ENCODE measurements around the gene SUCLG2. TPM values are rescaled to one million over a fixed set of nuclear protein-coding genes. Genes with fewer than 3 reads are reported as not detected.
A peak's percentile ranks its signal among the peaks of the same experiment; 100 is the strongest.

The SUCLG2 gene
- total and polyA plus RNA-seq, 2 donors (not counting 1 experiment from before 2014, with no cell fraction given), result 56.8 to 87.4 TPM

DNA sequence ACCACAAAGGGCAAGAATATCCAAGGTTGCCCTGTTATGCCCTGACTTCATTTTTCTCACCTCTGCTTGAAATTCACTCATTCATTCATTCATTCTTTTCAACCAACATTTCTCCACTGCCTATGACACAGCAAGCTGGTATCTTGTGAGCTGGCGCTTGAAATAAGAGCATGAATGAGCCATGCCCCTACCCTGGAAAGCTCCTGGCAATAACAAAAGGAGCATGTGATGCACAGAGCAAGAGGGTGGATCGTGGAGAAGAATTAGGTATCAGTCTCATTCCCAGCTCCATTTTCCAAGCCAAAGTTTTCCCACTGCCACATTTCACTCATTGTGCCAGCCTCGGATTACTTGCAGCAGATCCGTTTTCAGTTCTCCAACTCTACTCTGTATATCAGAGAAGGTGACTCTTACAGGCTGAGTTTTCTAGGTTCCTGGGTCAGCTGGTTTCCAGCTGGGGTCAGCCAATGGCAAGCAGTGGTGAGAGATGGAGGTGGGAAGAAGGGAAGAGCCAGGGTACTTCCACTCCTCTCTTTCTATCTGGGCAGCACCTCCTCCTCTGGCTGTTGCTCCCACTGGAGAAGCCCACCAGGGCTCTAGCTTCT, 144.8 kb downstream of the SUCLG2 start:
- DNase-seq (ENCODE audit: low read depth in 2 of 2), result peak in 1 of 2 donors; percentile 24
- Histone ChIP-seq H3K27ac (ENCODE audit: insufficient read depth, low read length) (no peak overlapping the region), H3K4me2 (ENCODE audit: extremely low read depth, insufficient read depth, low read length) (no peak overlapping the region), H2AFZ (ENCODE audit: low read length) (no peak overlapping the region), H3K4me3 (replicated peaks in 1 of 4; ENCODE audit: control extremely low read depth in 1 of 4, insufficient read depth in 1 of 4, low read depth in 3 of 4, low read length in 4 of 4) (no peak overlapping the region), H3K27me3 (ENCODE audit: control insufficient read depth, insufficient read depth, low read length) (no peaks in the 10 kb centered on the region), H3K4me1 (ENCODE audit: control insufficient read depth, extremely low read depth, insufficient read depth, low read length) (no peaks in the 10 kb centered on the region), H3K9ac (ENCODE audit: insufficient read depth, low read length) (no peak overlapping the region), H3K9me3 (ENCODE audit: control insufficient read depth, insufficient read depth, low read depth, low read length) (no peaks in the 10 kb centered on the region), H3K79me2 (ENCODE audit: control insufficient read depth, insufficient read depth, low read length) (no peaks in the 10 kb centered on the region), H3K36me3 (ENCODE audit: control insufficient read depth, insufficient read depth, low read length) (no peaks in the 10 kb centered on the region), H4K20me1 (ENCODE audit: control insufficient read depth, extremely low read depth, insufficient read depth, low read length) (no peaks in the 10 kb centered on the region)
- TF ChIP-seq EZH2 (IDR thresholded peaks at IDR 0.05; ENCODE audit: low read length, missing control alignments), result no peak
- TF ChIP-seq, protein P1, sequence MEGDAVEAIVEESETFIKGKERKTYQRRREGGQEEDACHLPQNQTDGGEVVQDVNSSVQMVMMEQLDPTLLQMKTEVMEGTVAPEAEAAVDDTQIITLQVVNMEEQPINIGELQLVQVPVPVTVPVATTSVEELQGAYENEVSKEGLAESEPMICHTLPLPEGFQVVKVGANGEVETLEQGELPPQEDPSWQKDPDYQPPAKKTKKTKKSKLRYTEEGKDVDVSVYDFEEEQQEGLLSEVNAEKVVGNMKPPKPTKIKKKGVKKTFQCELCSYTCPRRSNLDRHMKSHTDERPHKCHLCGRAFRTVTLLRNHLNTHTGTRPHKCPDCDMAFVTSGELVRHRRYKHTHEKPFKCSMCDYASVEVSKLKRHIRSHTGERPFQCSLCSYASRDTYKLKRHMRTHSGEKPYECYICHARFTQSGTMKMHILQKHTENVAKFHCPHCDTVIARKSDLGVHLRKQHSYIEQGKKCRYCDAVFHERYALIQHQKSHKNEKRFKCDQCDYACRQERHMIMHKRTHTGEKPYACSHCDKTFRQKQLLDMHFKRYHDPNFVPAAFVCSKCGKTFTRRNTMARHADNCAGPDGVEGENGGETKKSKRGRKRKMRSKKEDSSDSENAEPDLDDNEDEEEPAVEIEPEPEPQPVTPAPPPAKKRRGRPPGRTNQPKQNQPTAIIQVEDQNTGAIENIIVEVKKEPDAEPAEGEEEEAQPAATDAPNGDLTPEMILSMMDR (conservative IDR thresholded peaks at IDR 0.05 in 1 of 2, IDR thresholded peaks at IDR 0.05 in 1 of 2; ENCODE audit: low read depth in 1 of 2, low read length in 2 of 2), result no peak

GRCh38 chr3:67507584-67507983, 146.8 kb downstream of the SUCLG2 start:
- Histone ChIP-seq H3K9me3 (ENCODE audit: control insufficient read depth, insufficient read depth, low read depth, low read length) (no peaks in the 10 kb centered on the region), H3K27ac (ENCODE audit: insufficient read depth, low read length) (no peak overlapping the region), H3K4me1 (ENCODE audit: control insufficient read depth, extremely low read depth, insufficient read depth, low read length) (no peaks in the 10 kb centered on the region), H2AFZ (ENCODE audit: low read length) (no peak overlapping the region), H3K4me2 (ENCODE audit: extremely low read depth, insufficient read depth, low read length) (no peak overlapping the region), H3K9ac (ENCODE audit: insufficient read depth, low read length) (no peak overlapping the region), H3K79me2 (ENCODE audit: control insufficient read depth, insufficient read depth, low read length) (no peaks in the 10 kb centered on the region), H3K27me3 (ENCODE audit: control insufficient read depth, insufficient read depth, low read length) (no peaks in the 10 kb centered on the region), H4K20me1 (ENCODE audit: control insufficient read depth, extremely low read depth, insufficient read depth, low read length) (no peaks in the 10 kb centered on the region), H3K36me3 (ENCODE audit: control insufficient read depth, insufficient read depth, low read length) (no peaks in the 10 kb centered on the region), H3K4me3 (replicated peaks in 1 of 4; ENCODE audit: control extremely low read depth in 1 of 4, insufficient read depth in 1 of 4, low read depth in 3 of 4, low read length in 4 of 4) (no peak overlapping the region)
- DNase-seq (ENCODE audit: low read depth in 2 of 2), result no peak
- TF ChIP-seq, protein P1 (conservative IDR thresholded peaks at IDR 0.05 in 1 of 2, IDR thresholded peaks at IDR 0.05 in 1 of 2; ENCODE audit: low read depth in 1 of 2, low read length in 2 of 2), result no peak
- TF ChIP-seq EZH2 (IDR thresholded peaks at IDR 0.05; ENCODE audit: low read length, missing control alignments), result no peak

GRCh38 chr3:67500709-67501108, 153.7 kb downstream of the SUCLG2 start:
- no peaks in the 10 kb centered on the region for H4K20me1 ChIP-seq (ENCODE audit: control insufficient read depth, extremely low read depth, insufficient read depth, low read length)
- H3K4me1 ChIP-seq (ENCODE audit: control insufficient read depth, extremely low read depth, insufficient read depth, low read length), result no peaks in the 10 kb centered on the region
- no peak for DNase-seq (ENCODE audit: low read depth in 2 of 2)
- no peak overlapping the region for H3K9ac ChIP-seq (ENCODE audit: insufficient read depth, low read length)
- no peak overlapping the region for H3K4me2 ChIP-seq (ENCODE audit: extremely low read depth, insufficient read depth, low read length)
- H2AFZ ChIP-seq (ENCODE audit: low read length), result no peak overlapping the region
- H3K27me3 ChIP-seq (ENCODE audit: control insufficient read depth, insufficient read depth, low read length), result no peaks in the 10 kb centered on the region
- TF ChIP-seq EZH2 (IDR thresholded peaks at IDR 0.05; ENCODE audit: low read length, missing control alignments), result no peak
- TF ChIP-seq, protein P1 (conservative IDR thresholded peaks at IDR 0.05 in 1 of 2, IDR thresholded peaks at IDR 0.05 in 1 of 2; ENCODE audit: low read depth in 1 of 2, low read length in 2 of 2), result no peak
- no peak overlapping the region for H3K4me3 ChIP-seq (replicated peaks in 1 of 4; ENCODE audit: control extremely low read depth in 1 of 4, insufficient read depth in 1 of 4, low read depth in 3 of 4, low read length in 4 of 4)
- no peaks in the 10 kb centered on the region for H3K79me2 ChIP-seq (ENCODE audit: control insufficient read depth, insufficient read depth, low read length)
- no peak overlapping the region for H3K27ac ChIP-seq (ENCODE audit: insufficient read depth, low read length)
- no peaks in the 10 kb centered on the region for H3K36me3 ChIP-seq (ENCODE audit: control insufficient read depth, insufficient read depth, low read length)
- no peaks in the 10 kb centered on the region for H3K9me3 ChIP-seq (ENCODE audit: control insufficient read depth, insufficient read depth, low read depth, low read length)
